Skin of body (tissue), 2 donors: Measurements from ENCODE around the gene TMEM187. TPM values are rescaled to one million over a fixed set of nuclear protein-coding genes. Genes with fewer than 3 reads are reported as not detected.

ENCODE experiments used
- DNase-seq: peaks from one replicate; lab custom pipeline; 2025; lab: John Stamatoyannopoulos, UW
- total RNA-seq: library from RNA; depleted of rRNA; stranded (reverse); fragments of >200 nt; gene quantifications from one replicate; pipeline ENCODE4 v1.2.3, GENCODE V29; 2014

The TMEM187 gene
- total RNA-seq, 1 donor from 2014 or later, result 2.9 TPM

DNA sequence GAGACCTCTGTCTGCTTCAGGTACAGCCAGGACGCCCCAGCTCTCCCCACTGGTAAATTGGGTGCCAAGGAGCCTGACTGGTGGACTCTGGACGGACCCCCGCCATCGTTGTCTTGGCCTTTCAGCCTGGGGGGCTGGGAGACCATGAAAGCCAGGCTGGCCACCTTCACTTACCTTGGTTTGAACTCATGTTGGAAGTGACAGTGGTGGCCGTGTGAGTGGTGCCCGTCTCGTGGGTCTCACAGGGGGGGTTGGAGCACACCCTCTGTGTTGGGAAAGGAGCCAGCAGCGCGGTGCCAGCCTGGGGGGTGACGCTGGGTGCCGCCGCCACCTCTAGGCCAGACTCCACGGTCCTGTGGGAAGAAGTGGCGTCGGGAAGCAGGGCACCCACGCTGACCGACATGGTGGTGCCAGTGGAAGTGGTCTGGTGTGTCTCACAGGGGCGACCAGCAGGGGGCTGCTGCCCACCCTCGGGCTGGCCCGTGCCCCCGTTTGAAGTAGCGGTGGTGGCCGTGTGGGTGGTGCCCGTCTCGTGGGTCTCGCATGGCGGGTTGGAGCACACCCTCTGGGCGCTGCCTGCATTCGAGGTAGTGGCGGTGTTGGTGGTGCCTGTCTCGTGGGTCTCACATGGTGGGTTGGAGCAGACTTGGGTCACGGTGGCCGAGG lies 18.5 kb upstream of the TMEM187 start:
- no peak for DNase-seq

DNA sequence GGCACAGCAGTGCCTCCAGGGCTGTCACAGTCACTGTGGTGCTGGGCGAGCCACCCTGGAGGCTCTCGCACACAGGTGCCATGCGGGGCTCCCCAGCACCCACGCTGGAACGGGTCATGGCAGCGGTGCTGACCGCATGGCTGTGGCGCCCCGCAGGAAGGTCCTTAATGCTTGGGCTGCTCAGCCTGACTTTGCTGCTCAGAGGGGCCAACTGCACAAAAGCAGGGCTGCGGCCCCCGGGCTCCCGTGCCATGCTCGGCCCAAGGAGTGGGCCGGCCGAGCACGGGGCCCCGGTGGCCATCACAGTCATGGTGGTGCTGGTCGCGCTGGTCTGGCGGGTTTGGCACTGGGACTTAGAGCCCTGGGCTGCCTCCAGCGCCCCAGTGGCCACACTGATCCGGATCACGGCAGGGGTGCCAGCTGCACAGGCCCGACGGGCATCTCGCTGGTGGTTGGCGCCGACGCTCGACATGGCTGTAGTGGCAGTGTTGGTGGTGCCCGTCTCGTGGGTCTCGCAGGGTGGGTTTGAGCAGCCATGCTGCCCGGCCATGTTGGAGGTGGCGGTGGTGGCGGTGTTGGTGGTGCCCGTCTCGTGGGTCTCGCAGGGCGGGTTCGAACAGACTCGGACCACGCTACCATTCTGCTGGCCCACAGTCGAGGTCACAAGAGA lies 17.9 kb upstream of the TMEM187 start:
- no peak for DNase-seq

DNA sequence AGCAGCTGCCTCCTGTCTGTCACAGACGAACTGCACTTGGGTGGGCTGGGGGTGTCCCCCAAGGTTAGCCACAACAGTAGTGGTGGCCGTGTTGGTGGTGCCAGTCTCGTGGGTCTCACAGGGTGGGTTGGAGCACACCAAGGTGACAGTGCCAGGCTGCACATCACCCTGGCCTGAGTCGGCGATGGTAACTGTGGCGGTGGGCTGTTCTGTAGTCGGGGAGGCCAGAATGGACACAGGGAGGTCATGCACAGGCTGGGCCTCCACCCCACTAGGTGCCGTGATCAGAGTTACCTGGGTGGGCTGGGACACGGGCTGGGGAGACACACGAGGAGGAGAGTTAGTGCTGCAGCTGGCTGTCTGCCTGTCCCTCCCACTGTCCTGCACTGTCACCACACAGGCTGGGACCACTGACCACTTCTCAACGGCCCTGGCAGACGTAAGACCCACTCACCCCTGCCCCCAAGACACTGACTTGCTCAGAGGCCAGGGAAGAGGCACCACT lies 17.3 kb upstream of the TMEM187 start:
- DNase-seq, result no peak

- no peak for DNase-seq
Measured at GRCh38 chrX:153956044-153956907, 16.3 kb upstream of the TMEM187 start.

DNA sequence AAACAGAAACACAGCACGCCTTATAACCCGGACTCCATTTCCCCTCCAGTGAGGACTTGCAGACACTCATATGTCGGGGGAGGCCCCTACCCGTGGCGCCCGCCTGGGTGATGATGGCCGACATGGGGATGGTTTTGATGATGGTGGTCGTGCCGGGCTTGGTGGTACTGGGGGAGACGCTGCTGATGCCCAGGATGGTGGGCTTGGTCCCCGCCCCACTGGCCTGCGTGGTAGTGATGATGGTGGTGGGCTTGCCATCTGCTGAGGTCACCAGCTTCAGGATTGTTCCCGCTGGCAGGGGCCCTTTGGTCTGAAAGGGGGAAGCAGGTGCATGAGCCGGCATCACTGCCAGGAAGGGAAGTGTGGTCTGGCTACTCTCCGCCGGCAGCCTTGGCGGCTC lies 15.3 kb upstream of the TMEM187 start:
- no peak for DNase-seq

DNA sequence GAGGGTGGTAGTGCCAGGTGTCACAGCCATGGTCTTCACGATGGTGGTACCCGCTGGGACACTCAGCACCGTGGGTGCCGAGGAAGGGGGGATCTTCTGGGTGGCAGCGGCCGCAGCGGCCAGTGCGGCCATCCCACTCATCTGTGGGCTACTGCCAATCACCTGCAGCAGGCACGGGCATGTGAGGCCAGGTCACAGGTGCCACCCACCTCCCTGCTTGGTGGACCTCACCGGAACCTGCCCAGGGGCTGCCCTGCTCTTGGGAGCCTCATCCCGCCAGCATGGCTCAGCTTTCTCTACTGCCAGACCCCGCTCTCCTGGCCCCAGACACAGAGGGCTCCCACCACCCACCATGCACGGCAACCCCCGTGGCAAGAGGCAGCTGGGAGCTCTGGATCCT lies 13.9 kb upstream of the TMEM187 start:
- no peak for DNase-seq

DNA sequence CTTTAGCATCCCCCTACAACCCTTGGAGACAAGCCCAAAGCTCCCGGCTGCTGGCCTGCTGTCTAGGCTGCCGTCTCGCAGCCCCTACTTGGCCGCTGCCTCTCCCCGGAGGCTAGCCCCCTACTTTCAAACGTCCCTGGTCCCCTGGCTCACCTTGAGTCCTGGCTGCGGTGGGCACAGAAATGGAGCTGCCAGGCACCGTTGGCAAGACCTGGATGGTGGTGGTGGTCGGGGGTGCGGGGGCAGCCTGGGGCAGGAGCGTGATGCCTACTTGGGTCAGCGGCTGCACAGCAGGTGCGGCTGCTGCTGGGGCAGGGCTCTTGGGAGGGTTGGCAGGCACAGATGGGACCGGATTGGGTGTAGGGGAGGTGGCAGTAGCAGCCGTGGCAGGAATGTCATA lies 12.9 kb upstream of the TMEM187 start:
- no peak for DNase-seq

GRCh38 chrX:153960077-153960476 lies 12.5 kb upstream of the TMEM187 start:
- no peak for DNase-seq

GRCh38 chrX:153960786-153961185 lies 11.8 kb upstream of the TMEM187 start:
- no peak for DNase-seq

GRCh38 chrX:153961292-153961691 lies 11.3 kb upstream of the TMEM187 start:
- no peak for DNase-seq

DNA sequence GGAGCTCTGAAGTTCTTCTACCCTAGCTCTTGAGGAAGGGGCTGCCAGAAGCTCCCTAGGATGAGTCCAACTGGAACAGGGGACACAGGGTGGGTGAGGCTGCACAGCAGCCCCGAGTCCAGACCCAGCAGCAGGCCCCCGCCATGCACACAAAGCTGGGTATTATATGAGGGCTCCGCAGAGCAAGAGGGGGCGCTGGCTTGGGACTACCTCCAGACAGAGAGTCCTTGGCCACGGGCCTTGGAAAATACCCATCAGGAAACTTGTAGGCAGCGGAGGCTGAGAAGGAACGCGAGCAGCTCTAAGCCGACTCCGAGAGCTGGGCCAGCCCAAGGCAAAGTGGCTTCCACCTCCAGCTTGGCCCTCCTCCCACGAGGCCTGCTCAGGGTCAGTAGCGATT lies 9.0 kb upstream of the TMEM187 start:
- no peak for DNase-seq

DNA sequence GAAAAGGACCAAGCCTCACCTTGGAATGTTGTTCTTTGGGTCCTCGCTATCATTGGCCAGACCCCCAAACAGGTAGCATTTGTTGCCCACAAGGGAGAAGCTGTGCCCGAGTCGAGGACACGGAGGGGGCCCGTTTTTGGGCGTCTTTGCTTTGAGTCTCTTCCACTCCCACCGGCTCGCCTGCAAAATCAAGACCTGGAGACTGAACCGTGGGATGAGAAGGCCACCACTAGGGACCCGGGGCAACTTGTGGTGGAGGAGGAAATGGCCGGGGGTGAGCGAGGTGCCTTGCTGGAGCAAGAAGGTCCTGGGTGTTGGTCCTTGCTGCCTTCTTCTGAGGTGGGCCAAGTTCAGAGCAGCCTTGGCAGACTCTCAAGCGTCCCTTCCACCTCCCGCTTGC lies 8.4 kb upstream of the TMEM187 start:
- DNase-seq, result no peak

DNA sequence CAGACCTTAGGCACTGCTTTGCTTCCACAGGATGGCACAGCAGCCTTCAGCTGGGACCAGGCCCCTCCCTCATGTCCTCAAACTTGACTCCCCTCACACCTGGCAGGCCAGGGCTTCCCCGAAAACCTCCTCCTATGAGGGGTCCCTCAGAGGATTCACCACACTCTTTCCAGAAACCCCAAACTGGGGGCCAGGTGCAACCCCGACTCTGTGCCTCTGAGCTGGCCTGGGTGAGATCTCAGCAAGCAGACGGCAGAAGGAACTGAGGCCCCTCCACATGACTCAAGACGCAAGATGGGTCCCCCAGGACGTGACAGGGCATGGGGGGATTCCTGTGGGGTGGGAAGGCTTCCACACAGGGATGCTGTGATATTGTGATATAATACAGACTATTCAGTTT lies 7.1 kb upstream of the TMEM187 start:
- DNase-seq, result no peak

DNA sequence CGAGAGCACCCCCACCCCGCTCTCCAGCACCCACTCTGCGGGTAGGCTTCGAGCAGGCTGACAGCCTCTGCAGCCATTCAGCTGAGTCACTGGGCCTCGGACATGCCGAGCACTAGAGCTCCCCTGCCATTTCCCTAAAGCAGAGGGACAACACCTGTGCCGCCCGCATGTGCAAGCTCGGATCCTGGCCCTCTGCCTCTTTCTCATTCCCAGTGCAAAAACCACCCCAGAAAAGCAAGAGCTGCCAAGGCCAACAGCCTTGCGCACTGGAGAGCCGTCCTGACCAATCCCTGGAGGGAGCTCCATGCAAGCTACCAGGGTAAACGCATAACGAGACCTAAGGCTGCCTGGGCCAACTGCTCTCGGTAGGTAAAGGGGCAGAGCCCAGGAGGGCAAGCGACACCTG lies 6.3 kb upstream of the TMEM187 start:
- DNase-seq, result no peak

- DNase-seq, result no peak
Measured at GRCh38 chrX:153966841-153967535, 5.6 kb upstream of the TMEM187 start.

GRCh38 chrX:153967536-153968224 lies 4.9 kb upstream of the TMEM187 start:
- no peak for DNase-seq

GRCh38 chrX:153968255-153968654 lies 4.3 kb upstream of the TMEM187 start:
- no peak for DNase-seq

DNA sequence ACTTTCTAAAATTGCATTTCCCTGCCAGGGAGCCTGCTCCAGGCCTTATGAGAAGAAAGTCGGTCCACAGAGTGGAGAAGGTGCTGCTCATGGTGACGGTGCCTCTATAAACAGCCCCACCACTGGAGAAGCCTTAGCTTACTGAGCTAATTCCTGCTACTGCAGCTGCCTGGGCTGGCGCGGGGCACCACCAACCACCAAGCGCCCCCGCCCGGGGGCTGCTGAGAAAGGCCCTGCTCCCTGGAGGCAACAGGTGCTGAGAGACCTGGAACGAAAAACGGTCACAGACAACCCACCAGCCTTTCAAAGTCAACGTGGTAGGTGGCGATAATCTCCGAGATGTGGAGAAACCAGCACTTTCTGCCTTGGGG lies 3.8 kb upstream of the TMEM187 start:
- no peak for DNase-seq

DNA sequence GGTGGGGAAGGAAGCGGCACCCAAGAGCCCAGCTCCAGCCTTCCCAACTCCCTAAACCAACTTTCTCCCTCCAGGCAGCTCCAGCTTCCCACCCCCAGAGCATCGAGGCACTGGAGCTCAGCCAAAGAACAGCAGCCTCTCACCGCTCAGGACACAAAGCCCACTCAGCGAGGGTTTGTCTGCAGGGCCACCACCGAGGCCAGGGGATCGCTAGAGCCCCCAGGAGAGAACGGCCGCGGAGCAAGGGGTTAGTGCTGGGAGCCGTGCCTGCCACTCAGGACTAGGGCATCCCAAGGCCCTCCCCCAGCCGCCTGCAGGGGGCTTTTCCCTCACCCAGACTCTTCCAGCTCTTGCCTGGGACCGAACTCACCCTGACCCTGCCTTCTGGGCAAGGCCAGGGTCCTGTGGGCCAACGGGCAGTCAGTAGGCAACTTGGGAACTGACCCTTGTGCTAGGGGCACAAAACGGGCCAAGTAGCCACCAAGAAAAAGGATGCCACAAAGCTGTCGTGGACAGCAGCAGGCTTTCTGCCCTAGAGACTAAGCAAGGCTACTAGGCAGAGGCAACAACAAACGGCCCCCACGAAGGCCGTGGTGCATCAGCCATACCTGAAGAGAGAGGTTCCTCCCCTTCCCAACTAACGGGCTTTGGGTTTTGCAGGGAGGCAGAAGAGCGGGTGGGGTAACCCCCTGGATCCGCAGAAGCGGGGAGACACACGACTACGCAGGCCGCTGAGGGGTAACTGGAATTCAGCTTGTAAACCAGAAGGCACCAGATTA lies 3.2 kb upstream of the TMEM187 start:
- DNase-seq, result no peak

DNA sequence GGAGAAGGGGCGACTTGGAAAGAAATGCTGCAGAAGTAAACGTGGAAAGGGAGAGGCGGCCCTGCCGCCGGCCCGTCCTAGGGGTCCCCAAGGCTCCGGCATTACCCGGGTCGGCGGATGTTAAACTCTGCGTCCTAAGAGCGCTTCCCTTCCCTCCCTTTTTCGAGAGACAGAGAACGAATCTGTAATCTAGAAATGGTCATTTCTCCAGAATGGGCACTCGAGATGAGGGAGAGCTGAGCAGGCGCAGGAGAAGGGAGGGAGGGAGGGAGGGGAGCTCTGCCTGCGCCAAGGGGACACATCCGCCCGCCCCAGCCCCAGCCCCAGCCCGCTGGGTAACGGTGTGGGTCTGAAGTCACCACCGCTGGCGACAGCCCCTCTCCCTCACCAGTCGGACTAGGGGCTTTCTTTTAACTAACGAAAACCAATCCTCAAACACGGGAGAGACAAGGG lies 2.6 kb upstream of the TMEM187 start:
- no peak for DNase-seq
